PC-3 (cell line): Measurements from ENCODE around the gene FLCN. TPM values are rescaled to one million over a fixed set of nuclear protein-coding genes. Genes with fewer than 3 reads are reported as not detected.

Source experiments
- ATAC-seq: fragments of 200-7000 bp; cut with Tn5 transposase; 2 replicates; pipeline ENCODE4 v1.9.1; 2020; ENCODE audit warnings: mild to moderate bottlenecking, moderate library complexity
- BruUV-seq: library from RNA; stranded (reverse); fragments of 400-500 nt; replicated peaks from 2 replicates; lab custom pipeline; 2021; lab: Mats Ljungman, UMichigan
- CTCF ChIA-PET: fragments of 300-600 bp; sonication (Branson Sonifier 250); formaldehyde crosslinking; loops from one replicate; lab custom pipeline; 2022; ENCODE audit warnings: antibody characterized with exemption; lab: Charles Lee
- POLR2A ChIA-PET: fragments of 300-600 bp; sonication (Branson Sonifier 250); formaldehyde crosslinking; loops from one replicate; lab custom pipeline; 2022; ENCODE audit warnings: antibody characterized with exemption; ENCODE audit not compliant: unreplicated experiment; lab: Charles Lee
- DNase-seq: peaks from one replicate; pipeline ENCODE4 v3.0.0-alpha.2; 2015
- H2AFZ ChIP-seq: fragments of 300-600 bp; sonication (generic); 2 replicates; pipeline ENCODE4 v1.6.0; 2016; ENCODE audit warnings: antibody characterized with exemption, low read length
- H3F3A ChIP-seq: fragments of 300-600 bp; sonication (generic); one replicate; pipeline ENCODE4 v1.6.0; 2017; ENCODE audit warnings: antibody characterized with exemption, low read length, control low read depth, mild to moderate bottlenecking; ENCODE audit not compliant: unreplicated experiment
- H3K27ac ChIP-seq: fragments of 300-600 bp; sonication (generic); 2 replicates; pipeline ENCODE4 v1.5.1; 2016; ENCODE audit warnings: mild to moderate bottlenecking, low read length
- H3K27me3 ChIP-seq: fragments of 300-600 bp; sonication (generic); 2 replicates; pipeline ENCODE4 v1.6.1; 2016; ENCODE audit warnings: low read length, mixed read lengths
- H3K36me3 ChIP-seq: fragments of 300-600 bp; sonication (generic); 2 replicates; pipeline ENCODE4 v1.6.1; 2016; ENCODE audit warnings: low read depth, mixed run types, low read length, mixed read lengths
- H3K4me1 ChIP-seq: fragments of 300-600 bp; sonication (generic); 2 replicates; pipeline ENCODE4 v1.5.1; 2016; ENCODE audit warnings: low read length; ENCODE audit not compliant: insufficient read depth
- H3K4me2 ChIP-seq: fragments of 300-600 bp; sonication (generic); 2 replicates; pipeline ENCODE4 v1.6.0; 2016; ENCODE audit warnings: low read length
- H3K4me3 ChIP-seq: fragments of 300-600 bp; sonication (generic); 2 replicates; pipeline ENCODE4 v1.5.1; 2016; ENCODE audit warnings: mild to moderate bottlenecking, low read length, mixed read lengths
- H3K79me2 ChIP-seq: fragments of 300-600 bp; sonication (generic); 2 replicates; pipeline ENCODE4 v1.6.1; 2017; ENCODE audit warnings: low read length, mixed read lengths
- H3K9ac ChIP-seq: fragments of 300-600 bp; sonication (generic); 2 replicates; pipeline ENCODE4 v1.6.0; 2016; ENCODE audit warnings: mild to moderate bottlenecking, low read length
- H3K9me2 ChIP-seq: fragments of 300-600 bp; sonication (generic); replicated peaks from 2 replicates; pipeline ENCODE4 v1.6.1; 2016; ENCODE audit warnings: mixed run types, low read length, mixed read lengths
- H3K9me3 ChIP-seq: fragments of 300-600 bp; sonication (generic); 2 replicates; pipeline ENCODE4 v1.6.1; 2016; ENCODE audit warnings: low read length, mixed read lengths
- H4K20me1 ChIP-seq: fragments of 300-600 bp; sonication (generic); 2 replicates; pipeline ENCODE4 v1.6.1; 2016; ENCODE audit warnings: low read length, mixed read lengths
- CTCF ChIP-seq: fragments of 300-600 bp; sonication (generic); conservative IDR thresholded peaks from 2 replicates; pipeline ENCODE4 v1.5.1; 2017; ENCODE audit warnings: antibody characterized with exemption, low read depth, mild to moderate bottlenecking, low read length
- EZH2 ChIP-seq: fragments of 300-600 bp; sonication (generic); IDR thresholded peaks from one replicate; pipeline ENCODE4 v1.6.1; 2017; ENCODE audit warnings: antibody characterized with exemption, mild to moderate bottlenecking, low read length; ENCODE audit not compliant: unreplicated experiment
- EZH2phosphoT487 ChIP-seq: fragments of 300-600 bp; sonication (generic); IDR thresholded peaks from 2 replicates; pipeline ENCODE4 v1.6.1; 2018; ENCODE audit warnings: mild to moderate bottlenecking, antibody characterized with exemption, low read length, borderline replicate concordance
- intact Hi-C: fragments of 100-400 bp; cut with micrococcal nuclease; formaldehyde crosslinking; loops from 2 replicates; pipeline ENCODE4 v1.9.0; 2023
- total RNA-seq: library from RNA; depleted of rRNA; stranded (reverse); fragments of >200 nt; gene quantifications from 2 replicates; pipeline ENCODE4 v1.2.3, GENCODE V29; 2014; rRNA removed

FLCN gene
- total RNA-seq, 1 experiment from 2014 or later = 30.8 TPM

DNA sequence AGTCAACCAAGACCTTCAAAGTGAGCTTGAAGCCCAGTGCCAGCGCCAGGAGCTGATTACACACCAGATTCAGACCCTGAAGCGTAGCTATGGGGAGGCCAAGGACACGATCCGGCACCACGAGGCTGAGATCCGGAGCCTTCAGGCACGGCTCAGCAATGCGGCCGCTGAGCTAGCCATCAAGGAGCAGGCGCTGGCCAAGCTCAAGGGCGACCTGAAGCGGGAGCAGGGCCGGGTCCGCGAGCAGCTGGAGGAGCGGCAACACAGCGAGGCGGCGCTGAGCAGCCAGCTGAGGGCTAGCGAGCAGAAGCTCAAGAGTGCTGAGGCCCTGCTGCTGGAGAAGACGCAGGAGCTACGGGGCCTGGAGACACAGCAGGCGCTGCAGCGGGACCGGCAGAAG, 72.8 kb downstream of the FLCN start:
- peaks cover 37% of the 10 kb centered on the region for H4K20me1 ChIP-seq

More for the DNA sequence above, 72.8 kb downstream of the FLCN start:
- ChIA-PET POLR2A (interaction anchor here (0.5 kb wide), 1 partner anchor 97 kb away, joined by 15 read pairs; no protein-coding TSS in a partner anchor), CTCF (no interaction called here)
- no peak for TF ChIP-seq EZH2
- no peak for TF ChIP-seq EZH2phosphoT487
- no peak for TF ChIP-seq CTCF
- Histone ChIP-seq H2AFZ (no peak overlapping the region), H3K27ac (no peak overlapping the region), H3K9me3 (no peaks in the 10 kb centered on the region), H3K27me3 (no peaks in the 10 kb centered on the region), H3K4me1 (no peaks in the 10 kb centered on the region), H3K9me2 (no peaks in the 10 kb centered on the region), H3K4me2 (no peak overlapping the region), H3K4me3 (no peak overlapping the region), H3K9ac (no peak overlapping the region), H3K36me3 (peaks cover 96% of the 10 kb centered on the region), H3F3A (peaks cover 18% of the 10 kb centered on the region), H3K79me2 (peaks cover 26% of the 10 kb centered on the region; the same call in 1 of the 2 replicates)
- BruUV-seq = no TSS peak
- DNase-seq = no peak
- intact Hi-C loops = no loop called here
- ATAC-seq = no peak

Other genes starting within 250 kb of the FLCN start
- gene MPRIP, start 194.7 kb downstream of the FLCN start, total RNA-seq = 1,274 and 1,459 TPM in 2 replicates
- 11.6 and 18.0 TPM in 2 replicates for gene PLD6, start 30.8 kb downstream of the FLCN start, total RNA-seq
- gene COPS3, start 44.1 kb upstream of the FLCN start, total RNA-seq = 178 and 205 TPM in 2 replicates
- gene NT5M, start 66.2 kb upstream of the FLCN start, total RNA-seq = 8.6 TPM in 2 replicates
- 21.9 and 28.3 TPM in 2 replicates for gene MED9, start 239.8 kb upstream of the FLCN start, total RNA-seq